ENCODE data around the gene PRSS22. TPM values are rescaled to one million over a fixed set of nuclear protein-coding genes. Genes with fewer than 3 reads are reported as not detected.

Gene PRSS22
- total RNA-seq, 1 donor from 2014 or later: not detected

DNA sequence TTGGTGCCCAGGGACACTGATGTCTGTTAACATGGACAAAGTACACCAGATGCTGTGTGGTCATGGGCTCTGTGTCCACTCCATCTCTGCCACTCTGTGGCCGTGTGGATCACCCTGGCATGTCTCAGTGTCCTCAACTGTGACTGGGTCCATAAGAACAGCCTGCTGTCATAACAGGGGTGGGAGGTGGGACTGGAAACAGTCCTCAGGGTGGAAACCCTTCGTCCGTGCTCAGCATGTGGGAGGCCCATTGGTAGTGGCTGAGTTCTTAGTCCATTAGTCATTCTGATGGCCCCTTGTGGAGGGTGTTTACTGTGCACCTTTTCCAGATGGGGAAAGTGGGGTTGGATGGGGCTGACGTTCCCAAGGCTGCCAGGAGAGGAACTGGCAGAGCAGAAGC is 37.8 kb upstream of the PRSS22 start:
- Mint-ChIP-seq H3K9me3 (no peaks in the 10 kb centered on the region), H3K4me3 (no peak overlapping the region), H3K27me3 (no peaks in the 10 kb centered on the region), H3K27ac (no peak overlapping the region), H3K4me1 (peaks cover 17% of the 10 kb centered on the region), H3K36me3 (ENCODE audit: low read depth) (no peaks in the 10 kb centered on the region)
- no peak for ATAC-seq (ENCODE audit: low read depth)
- no peak for TF ChIP-seq CTCF (IDR thresholded peaks at IDR 0.05)
- intact Hi-C loops (cut with micrococcal nuclease): loop anchor here (2.0 kb wide), 1 partner anchor 15 kb away; the partner anchor contains the start of gene FLYWCH1
- ChIA-PET CTCF (no interaction called here), POLR2A (no interaction called here)
- no peak for DNase-seq

DNA sequence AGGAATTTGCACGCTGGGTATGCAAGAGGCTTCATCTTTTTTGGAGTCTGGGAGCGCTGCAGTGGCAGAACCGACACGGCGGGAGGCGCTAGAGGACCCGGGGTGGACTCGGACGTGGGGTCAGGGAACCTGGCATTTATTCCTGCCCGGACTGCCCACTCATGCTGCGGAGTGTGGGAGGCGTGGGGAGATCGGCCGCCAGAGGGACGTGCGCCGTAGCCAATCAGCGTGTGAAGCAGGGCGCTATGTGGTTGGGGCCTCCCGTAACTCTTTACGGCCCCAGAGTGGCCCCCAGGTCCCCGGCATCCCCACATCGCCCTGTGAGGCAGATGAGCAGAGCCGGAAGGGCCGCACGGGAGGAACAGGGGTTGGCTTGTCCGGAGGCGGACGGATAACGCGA is 36.3 kb upstream of the PRSS22 start:
- Mint-ChIP-seq H3K27ac (no peak overlapping the region), H3K4me3 (no peak overlapping the region), H3K36me3 (ENCODE audit: low read depth) (no peaks in the 10 kb centered on the region), H3K4me1 (peaks cover 17% of the 10 kb centered on the region), H3K9me3 (no peaks in the 10 kb centered on the region), H3K27me3 (no peaks in the 10 kb centered on the region)
- intact Hi-C loops (cut with micrococcal nuclease): no loop called here
- no peak for DNase-seq
- no peak for ATAC-seq (ENCODE audit: low read depth)
- CTCF ChIA-PET: no interaction called here
- no peak for TF ChIP-seq CTCF (IDR thresholded peaks at IDR 0.05)
- POLR2A ChIA-PET: interaction anchor here (0.5 to 1.1 kb wide), 2 partner anchors 11 to 723 kb away, joined by 4 to 6 read pairs; partner anchors contain the start of gene FLYWCH2

DNA sequence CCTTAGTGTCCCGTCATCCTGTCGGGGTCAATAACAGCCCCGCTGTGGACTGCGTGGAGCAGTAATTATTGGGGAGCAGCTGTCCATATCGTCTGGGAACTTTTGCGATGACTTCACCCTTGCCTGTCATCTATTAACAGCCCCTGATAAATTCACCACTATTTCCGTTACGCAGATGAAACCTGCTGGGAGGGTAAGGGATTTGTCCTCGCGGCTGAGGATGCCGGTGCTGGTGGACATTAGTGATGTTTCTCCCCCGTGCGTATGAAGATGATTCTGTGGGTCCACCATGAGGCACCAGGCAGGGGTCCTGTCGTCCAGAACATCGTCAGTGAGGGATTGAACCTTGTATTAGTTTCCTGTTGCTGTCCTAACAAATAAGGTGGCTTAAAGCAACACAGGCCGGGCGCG is 26.1 kb upstream of the PRSS22 start:
- peaks cover 18% of the 10 kb centered on the region for H3K4me1 Mint-ChIP-seq
- no peaks in the 10 kb centered on the region for H3K27me3 Mint-ChIP-seq
- H3K4me3 Mint-ChIP-seq: peak overlapping the region; percentile 92
- no peak for ATAC-seq (ENCODE audit: low read depth)
- H3K36me3 Mint-ChIP-seq (ENCODE audit: low read depth): peaks cover 5% of the 10 kb centered on the region
- TF ChIP-seq CTCF (IDR thresholded peaks at IDR 0.05): no peak
- H3K9me3 Mint-ChIP-seq: no peaks in the 10 kb centered on the region
- DNase-seq: no peak
- ChIA-PET CTCF (interaction anchor here (1.0 to 2.3 kb wide), 5 partner anchors 9 to 36 kb away, joined by 3 to 12 read pairs (median 11); no protein-coding TSS in a partner anchor), POLR2A (interaction anchor here (1.5 to 2.5 kb wide), 7 partner anchors 9 to 250 kb away, joined by 3 to 27 read pairs (median 12); partner anchors contain the start of genes FLYWCH1 and ZNF213)
- intact Hi-C loops (cut with micrococcal nuclease): no loop called here
- H3K27ac Mint-ChIP-seq: peak overlapping the region; percentile 72

- ATAC-seq (ENCODE audit: low read depth) (no peak), DNase-seq (no peak)
- Mint-ChIP-seq H3K36me3 (ENCODE audit: low read depth) (peaks cover 4% of the 10 kb centered on the region), H3K27me3 (no peaks in the 10 kb centered on the region), H3K4me1 (peaks cover 18% of the 10 kb centered on the region), H3K4me3 (peak overlapping the region; percentile 92), H3K27ac (peak overlapping the region; percentile 72), H3K9me3 (no peaks in the 10 kb centered on the region)
- CTCF ChIA-PET: interaction anchor here (1.0 to 2.3 kb wide), 7 partner anchors 9 to 36 kb away, joined by 3 to 12 read pairs (median 9); partner anchors contain the start of gene FLYWCH1
- intact Hi-C loops (cut with micrococcal nuclease): loop anchor here (1.0 to 2.0 kb wide), 3 partner anchors 8 to 107 kb away; partner anchors contain the start of gene ELOB
- TF ChIP-seq CTCF (IDR thresholded peaks at IDR 0.05): no peak
- POLR2A ChIA-PET: interaction anchor here (0.6 to 2.5 kb wide), 15 partner anchors 10 to 892 kb away, joined by 3 to 27 read pairs (median 7); partner anchors contain the start of genes FLYWCH1 and ZNF213
Observed at GRCh38 chr16:2883458-2883908, 25.5 kb upstream of the PRSS22 start.

DNA sequence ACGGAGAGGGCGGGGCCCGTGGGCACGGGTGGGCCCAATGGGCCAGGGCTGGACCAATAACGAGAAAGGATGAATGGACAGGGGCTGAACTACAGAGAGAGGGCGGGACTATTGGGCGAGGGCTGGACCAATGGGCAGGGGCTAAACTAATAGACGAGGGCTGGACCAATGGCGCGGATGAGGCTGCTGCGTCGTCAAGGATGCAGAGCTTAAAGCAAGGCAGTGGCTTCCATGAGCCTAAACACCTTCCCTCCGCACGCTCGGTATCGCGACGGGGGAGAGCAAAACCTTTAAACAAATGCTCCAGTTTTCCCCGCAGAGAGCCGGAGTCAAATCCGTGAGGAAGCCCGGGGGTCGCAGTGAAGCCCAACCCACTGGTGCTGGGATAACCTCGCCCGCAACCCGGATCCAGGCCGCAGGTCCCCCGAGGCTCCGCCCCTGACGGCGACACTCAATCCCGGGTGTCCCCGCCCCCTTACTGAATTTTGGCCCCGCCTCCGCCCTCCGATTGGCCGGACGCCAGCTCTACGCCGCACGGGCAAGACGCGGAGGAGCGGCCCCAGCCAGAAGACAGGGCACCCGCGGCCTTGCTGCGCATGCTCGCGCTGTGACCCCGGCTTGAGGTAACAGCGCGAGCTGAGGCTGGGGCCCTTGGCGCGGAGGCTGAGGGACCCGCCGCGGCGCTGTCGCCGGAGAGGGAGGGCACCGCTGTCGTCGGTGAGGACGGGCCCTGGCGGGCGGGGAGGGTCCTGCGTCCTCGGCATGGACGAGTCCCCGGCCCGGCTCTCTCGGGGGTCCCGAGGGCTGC is 24.9 kb upstream of the PRSS22 start, which contains the start of gene FLYWCH2:
Gene FLYWCH2 (plus strand): TSS at position 566 of the 808 bp plus-strand sequence. CDS start 13,235 bp downstream, outside the sequence.
- Mint-ChIP-seq H3K4me3 (peak within 1 kb of the TSS; percentile 92), H3K27ac (peak within 1 kb of the TSS; percentile 98), H3K36me3 (ENCODE audit: low read depth) (peaks cover 3% of the 10 kb centered on the region), H3K9me3 (no peaks in the 10 kb centered on the region), H3K4me1 (peaks cover 18% of the 10 kb centered on the region), H3K27me3 (peaks cover under 1% of the 10 kb centered on the region)
- DNase-seq (peak; percentile 100), ATAC-seq (ENCODE audit: low read depth) (peak; percentile 93)
- no peak for TF ChIP-seq CTCF (IDR thresholded peaks at IDR 0.05)
- ChIA-PET CTCF (interaction anchor here (0.6 to 2.3 kb wide), 9 partner anchors 8 to 121 kb away, joined by 3 to 12 read pairs (median 8); partner anchors contain the start of gene FLYWCH1), POLR2A (interaction anchor here (0.6 to 2.5 kb wide), 26 partner anchors 9 to 1176 kb away, joined by 3 to 27 read pairs (median 4); partner anchors contain the start of genes FLYWCH1, KCTD5, RPS2 and TNFRSF12A)
- intact Hi-C loops (cut with micrococcal nuclease): loop anchor here (1.0 to 2.0 kb wide), 5 partner anchors 8 to 106 kb away; partner anchors contain the start of gene ELOB
